A673 (cell line): ENCODE data around the gene LRCOL1. TPM values are rescaled to one million over a fixed set of nuclear protein-coding genes. Genes with fewer than 3 reads are reported as not detected.

Experiments
- BruUV-seq: library from RNA; stranded (reverse); fragments of 400-500 nt; replicated peaks from 2 replicates; lab custom pipeline; 2021; lab: Mats Ljungman, UMichigan
- CTCF ChIA-PET: fragments of 300-600 bp; sonication (Branson Sonifier 250); formaldehyde crosslinking; loops from one replicate; lab custom pipeline; 2022; ENCODE audit warnings: antibody characterized with exemption; lab: Charles Lee
- POLR2A ChIA-PET: fragments of 300-600 bp; sonication (Branson Sonifier 250); formaldehyde crosslinking; loops from one replicate; lab custom pipeline; 2022; ENCODE audit warnings: antibody characterized with exemption; ENCODE audit not compliant: low non-redundant PET; lab: Charles Lee
- DNase-seq: peaks from one replicate; pipeline ENCODE4 v3.0.0-alpha.2; 2015; ENCODE audit warnings: low spot score
- H3K27ac ChIP-seq: fragments of 200-600 bp; sonication (generic); 2 replicates; pipeline ENCODE4 v1.5.1; 2016; ENCODE audit warnings: mixed run types, low read depth, mild to moderate bottlenecking, mixed read lengths, antibody characterized with exemption, low read length; ENCODE audit not compliant: poor library complexity, severe bottlenecking
- H3K27me3 ChIP-seq: fragments of 200-600 bp; sonication (generic); replicated peaks from 2 replicates; pipeline ENCODE4 v1.6.1; 2017; ENCODE audit warnings: mixed run types, low read depth, mild to moderate bottlenecking, mixed read lengths, antibody characterized with exemption, low read length; ENCODE audit not compliant: insufficient read depth, poor library complexity
- H3K36me3 ChIP-seq: fragments of 200-600 bp; sonication (generic); 2 replicates; pipeline ENCODE4 v1.6.1; 2016; ENCODE audit warnings: mixed run types, mild to moderate bottlenecking, mixed read lengths, antibody characterized with exemption, low read length; ENCODE audit not compliant: insufficient read depth, poor library complexity, severe bottlenecking
- H3K4me1 ChIP-seq: fragments of 200-600 bp; sonication (generic); 2 replicates; pipeline ENCODE4 v1.6.1; 2017; ENCODE audit warnings: mixed run types, mild to moderate bottlenecking, mixed read lengths, antibody characterized with exemption, low read length; ENCODE audit not compliant: insufficient read depth, poor library complexity, severe bottlenecking
- H3K4me3 ChIP-seq: fragments of 200-600 bp; sonication (generic); 2 replicates; pipeline ENCODE4 v1.5.1; 2016; ENCODE audit warnings: low read depth, mixed run types, mild to moderate bottlenecking, mixed read lengths, low read length; ENCODE audit not compliant: poor library complexity, severe bottlenecking
- H3K9me3 ChIP-seq: fragments of 200-600 bp; sonication (generic); 2 replicates; pipeline ENCODE4 v1.6.1; 2016; ENCODE audit warnings: mixed run types, low read depth, mild to moderate bottlenecking, mixed read lengths, antibody characterized with exemption, low read length; ENCODE audit not compliant: poor library complexity, severe bottlenecking
- CTCF ChIP-seq: fragments of 300-800, 200-600 bp; sonication (generic); conservative IDR thresholded peaks from 2 replicates; pipeline ENCODE4 v1.5.1; 2017; ENCODE audit warnings: low read depth, mild to moderate bottlenecking, antibody characterized with exemption, low read length, moderate library complexity, mixed read lengths
- EZH2 ChIP-seq: fragments of 200-600 bp; sonication (generic); IDR thresholded peaks from 2 replicates; pipeline ENCODE4 v1.6.1; 2017; ENCODE audit warnings: borderline replicate concordance, low read depth, mild to moderate bottlenecking, mixed read lengths, antibody characterized with exemption, low read length; ENCODE audit not compliant: poor library complexity, severe bottlenecking
- intact Hi-C: fragments of 100-400 bp; cut with micrococcal nuclease; formaldehyde crosslinking; loops from one replicate; pipeline ENCODE4 v1.10.0; 2022; ENCODE audit not compliant: unreplicated experiment
- total RNA-seq: library from RNA; stranded (reverse); gene quantifications from 2 replicates; pipeline ENCODE4 v1.2.3, GENCODE V29; 2021

Gene LRCOL1
- total RNA-seq, 1 experiment from 2014 or later, result not detected

GRCh38 chr12:132634411-132634990 lies 24.1 kb upstream of the LRCOL1 start:
- CTCF ChIA-PET, result no interaction called here
- no peaks in the 10 kb centered on the region for H3K9me3 ChIP-seq
- peaks cover 94% of the 10 kb centered on the region for H3K36me3 ChIP-seq
- no peak overlapping the region for H3K27ac ChIP-seq
- H3K27me3 ChIP-seq, result no peaks in the 10 kb centered on the region
- TF ChIP-seq CTCF, result no peak
- TF ChIP-seq EZH2, result no peak
- no peaks in the 10 kb centered on the region for H3K4me1 ChIP-seq
- DNase-seq, result no peak
- POLR2A ChIA-PET, result no interaction called here
- BruUV-seq, result no TSS peak
- intact Hi-C loops, result no loop called here
- no peak overlapping the region for H3K4me3 ChIP-seq

GRCh38 chr12:132633901-132634300 lies 23.5 kb upstream of the LRCOL1 start:
- TF ChIP-seq EZH2 (no peak), CTCF (no peak)
- H3K4me1 ChIP-seq, result no peaks in the 10 kb centered on the region
- ChIA-PET CTCF (interaction anchor here (1.1 kb wide), 1 partner anchor 19 kb away, joined by 4 read pairs; no protein-coding TSS in a partner anchor), POLR2A (no interaction called here)
- intact Hi-C loops, result no loop called here
- H3K36me3 ChIP-seq, result peaks cover 98% of the 10 kb centered on the region
- no peak overlapping the region for H3K27ac ChIP-seq
- no peak overlapping the region for H3K4me3 ChIP-seq
- H3K9me3 ChIP-seq, result no peaks in the 10 kb centered on the region
- BruUV-seq, result no TSS peak
- no peaks in the 10 kb centered on the region for H3K27me3 ChIP-seq
- no peak for DNase-seq

- Histone ChIP-seq H3K4me1 (no peaks in the 10 kb centered on the region), H3K9me3 (no peaks in the 10 kb centered on the region), H3K27ac (no peak overlapping the region), H3K27me3 (no peaks in the 10 kb centered on the region), H3K36me3 (peaks cover 97% of the 10 kb centered on the region), H3K4me3 (no peak overlapping the region)
- ChIA-PET POLR2A (no interaction called here), CTCF (interaction anchor here (1.1 kb wide), 1 partner anchor 18 kb away, joined by 4 read pairs; no protein-coding TSS in a partner anchor)
- intact Hi-C loops, result no loop called here
- no TSS peak for BruUV-seq
- TF ChIP-seq CTCF (no peak), EZH2 (no peak)
- DNase-seq, result no peak
Observed at GRCh38 chr12:132633398-132633797, 23.0 kb upstream of the LRCOL1 start.
